Endothelial cell of umbilical vein (primary cell): ENCODE measurements around the gene ALOXE3. TPM values are rescaled to one million over a fixed set of nuclear protein-coding genes. Genes with fewer than 3 reads are reported as not detected.
A peak's percentile ranks its signal among the peaks of the same experiment; 100 is the strongest.

Experiments used
- BruUV-seq: library from RNA; stranded (reverse); fragments of 400-500 nt; replicated peaks from 2 replicates; lab custom pipeline; 2021; lab: Mats Ljungman, UMichigan
- CTCF ChIA-PET: fragments of 300-600, 350-600 bp; sonication (Branson Sonifier 250); formaldehyde crosslinking; loops from one replicate; lab custom pipeline; 2021; ENCODE audit warnings: antibody characterized with exemption, inconsistent platforms; lab: Charles Lee
- POLR2A ChIA-PET: fragments of 300-600, 350-600 bp; sonication (Branson Sonifier 250); formaldehyde crosslinking; loops from one replicate; lab custom pipeline; 2021; ENCODE audit warnings: antibody characterized with exemption, inconsistent platforms; lab: Charles Lee
- DNase-seq: peaks from one replicate; pipeline ENCODE4 v3.0.0-alpha.2; 2011; ENCODE audit warnings: low read depth, low spot score
- FAIRE-seq: peaks from 2 replicates; lab custom pipeline; 2011; peaks lifted over from hg19 to GRCh38; lab: Jason Lieb, UNC
- H2AFZ ChIP-seq: 2 replicates; pipeline ENCODE4 v1.6.0; 2012; ENCODE audit warnings: low read depth, low read length, control low read depth, inconsistent platforms
- H3K27ac ChIP-seq: 2 replicates; pipeline ENCODE4 v1.5.1; 2011; ENCODE audit warnings: low read depth, mild to moderate bottlenecking, control low read depth, low read length, moderate library complexity; ENCODE audit not compliant: insufficient read depth
- H3K27me3 ChIP-seq, 2 experiments: 2 replicates each; pipeline versions ENCODE4 v1.6.0 to v1.6.1; 2011; ENCODE audit warnings: low read length in 2 of 2, mixed read lengths in 1 of 2; ENCODE audit not compliant: control insufficient read depth in 2 of 2, insufficient read depth in 2 of 2
- H3K36me3 ChIP-seq, 2 experiments: 2 replicates in 1 of 2; 3 replicates in 1 of 2; pipeline ENCODE4 v1.5.1; 2011; ENCODE audit warnings: low read length in 2 of 2, mild to moderate bottlenecking in 1 of 2, moderate library complexity in 1 of 2; ENCODE audit not compliant: control insufficient read depth in 2 of 2, insufficient read depth in 2 of 2; ENCODE audit errors: extremely low read depth in 1 of 2
- H3K4me1 ChIP-seq: 3 replicates; pipeline ENCODE4 v1.5.1; 2011; ENCODE audit warnings: mild to moderate bottlenecking, low read length; ENCODE audit not compliant: control insufficient read depth, insufficient read depth; ENCODE audit errors: extremely low read depth
- H3K4me2 ChIP-seq: 2 replicates; pipeline ENCODE4 v1.6.1; 2011; ENCODE audit warnings: low read length, control low read depth, mixed read lengths; ENCODE audit not compliant: insufficient read depth
- H3K4me3 ChIP-seq, 3 experiments: fragments of 200-600 bp in 1 of 3; sonication (generic), shearing (Covaris generic) in 1 of 3; replicated peaks in 1 of 3; 2 replicates each; pipeline ENCODE4 v1.5.1; 2011 to 2016; ENCODE audit warnings: control low read depth in 3 of 3, low read length in 3 of 3, mild to moderate bottlenecking in 2 of 3, inconsistent platforms in 1 of 3, low read depth in 1 of 3, moderate library complexity in 1 of 3; ENCODE audit not compliant: insufficient read depth in 1 of 3
- H3K79me2 ChIP-seq: 2 replicates; pipeline ENCODE4 v1.6.0; 2012; ENCODE audit warnings: low read length, inconsistent platforms; ENCODE audit not compliant: control insufficient read depth, insufficient read depth
- H3K9ac ChIP-seq: replicated peaks from 2 replicates; pipeline ENCODE3; 2011; ENCODE audit warnings: low read length, control low read depth; ENCODE audit not compliant: insufficient read depth; ENCODE audit errors: extremely low read depth
- H3K9me1 ChIP-seq: replicated peaks from 3 replicates; pipeline ENCODE4 v1.6.0; 2011; ENCODE audit warnings: mild to moderate bottlenecking, low read length; ENCODE audit not compliant: control insufficient read depth, insufficient read depth; ENCODE audit errors: extremely low read depth
- H3K9me3 ChIP-seq: replicated peaks from 2 replicates; pipeline ENCODE4 v1.5.1; 2012; ENCODE audit warnings: low read length, inconsistent platforms; ENCODE audit not compliant: control insufficient read depth, insufficient read depth
- H4K20me1 ChIP-seq: replicated peaks from 2 replicates; pipeline ENCODE3; 2011; ENCODE audit warnings: mild to moderate bottlenecking, low read length; ENCODE audit not compliant: control insufficient read depth, insufficient read depth; ENCODE audit errors: extremely low read depth
- EZH2 ChIP-seq: IDR thresholded peaks from 2 replicates; pipeline ENCODE4 v1.6.1; 2012; ENCODE audit warnings: borderline replicate concordance, low read depth, mild to moderate bottlenecking, moderate library complexity, low read length, inconsistent platforms; ENCODE audit not compliant: severe bottlenecking
- FOS ChIP-seq: IDR thresholded peaks from 2 replicates; pipeline ENCODE4 v1.6.1; 2011; ENCODE audit warnings: mild to moderate bottlenecking, low read length, moderate library complexity, borderline replicate concordance; ENCODE audit not compliant: insufficient read depth
- GATA2 ChIP-seq: IDR thresholded peaks from 2 replicates; pipeline ENCODE4 v1.7.0; 2011; ENCODE audit warnings: low read depth, mild to moderate bottlenecking, moderate library complexity, mixed read lengths, low read length; ENCODE audit not compliant: insufficient read length, insufficient read depth
- JUN ChIP-seq: IDR thresholded peaks from 2 replicates; pipeline ENCODE4 v1.6.1; 2011; ENCODE audit warnings: borderline replicate concordance, low read depth; ENCODE audit not compliant: insufficient read length, insufficient read depth
- MAX ChIP-seq: IDR thresholded peaks from 2 replicates; pipeline ENCODE4 v1.6.1; 2011; ENCODE audit not compliant: insufficient read depth, insufficient read length
- MYC ChIP-seq: IDR thresholded peaks from one replicate; pipeline ENCODE4 v1.6.1; 2011; ENCODE audit warnings: mild to moderate bottlenecking, low read depth, low read length
- POLR2A ChIP-seq: IDR thresholded peaks from 2 replicates; pipeline ENCODE4 v1.6.1; 2012; ENCODE audit warnings: low read depth, mild to moderate bottlenecking, control low read depth, low read length
- POLR2AphosphoS5 ChIP-seq: IDR thresholded peaks from 2 replicates; pipeline ENCODE4 v1.6.1; 2012; ENCODE audit warnings: low read depth, mild to moderate bottlenecking, control low read depth, low read length, moderate library complexity; ENCODE audit not compliant: insufficient read depth
- dilution Hi-C: fragments of 300-500 bp; cut with MboI; formaldehyde crosslinking; loops from one replicate; pipeline ENCODE4 v1.15.0; 2019; ENCODE audit warnings: low sequenced_read_pairs; ENCODE audit not compliant: extremely low pct_ligation_motif_present
- intact Hi-C: fragments of 100-400 bp; cut with micrococcal nuclease; formaldehyde crosslinking; loops from one replicate; pipeline ENCODE4 v1.10.0; 2022
- polyA plus RNA-seq, 4 experiments: library from polyadenylated mRNA; depleted of rRNA in 3 of 4; stranded (reverse) in 3 of 4; unstranded in 1 of 4; fragments of >200 nt; gene quantifications; 2 replicates each; pipeline versions ENCODE4 v1.2.1 to v1.2.3, GENCODE V29; 2011 to 2012; ENCODE audit warnings: missing spikeins in 1 of 4
- total RNA-seq: library from RNA; stranded (reverse); gene quantifications from 2 replicates; pipeline ENCODE4 v1.2.3, GENCODE V29; 2021
- TF ChIP-seq, protein P1 (sequence below), 2 donors: IDR thresholded peaks; 1 replicate in 1 of 2; 2 replicates in 1 of 2; pipeline ENCODE4 v1.5.1; 2011; ENCODE audit warnings: low read length in 2 of 2, mild to moderate bottlenecking in 2 of 2, moderate library complexity in 2 of 2, control low read depth in 1 of 2, inconsistent platforms in 1 of 2, low read depth in 1 of 2; ENCODE audit not compliant: insufficient read depth in 1 of 2; ENCODE audit errors: extremely low read depth in 1 of 2

ALOXE3 gene
- total and polyA plus RNA-seq, 2 donors (not counting 3 experiments of a cell fraction or from before 2014, with no cell fraction given), result 0.01 TPM; not detected in 1

DNA sequence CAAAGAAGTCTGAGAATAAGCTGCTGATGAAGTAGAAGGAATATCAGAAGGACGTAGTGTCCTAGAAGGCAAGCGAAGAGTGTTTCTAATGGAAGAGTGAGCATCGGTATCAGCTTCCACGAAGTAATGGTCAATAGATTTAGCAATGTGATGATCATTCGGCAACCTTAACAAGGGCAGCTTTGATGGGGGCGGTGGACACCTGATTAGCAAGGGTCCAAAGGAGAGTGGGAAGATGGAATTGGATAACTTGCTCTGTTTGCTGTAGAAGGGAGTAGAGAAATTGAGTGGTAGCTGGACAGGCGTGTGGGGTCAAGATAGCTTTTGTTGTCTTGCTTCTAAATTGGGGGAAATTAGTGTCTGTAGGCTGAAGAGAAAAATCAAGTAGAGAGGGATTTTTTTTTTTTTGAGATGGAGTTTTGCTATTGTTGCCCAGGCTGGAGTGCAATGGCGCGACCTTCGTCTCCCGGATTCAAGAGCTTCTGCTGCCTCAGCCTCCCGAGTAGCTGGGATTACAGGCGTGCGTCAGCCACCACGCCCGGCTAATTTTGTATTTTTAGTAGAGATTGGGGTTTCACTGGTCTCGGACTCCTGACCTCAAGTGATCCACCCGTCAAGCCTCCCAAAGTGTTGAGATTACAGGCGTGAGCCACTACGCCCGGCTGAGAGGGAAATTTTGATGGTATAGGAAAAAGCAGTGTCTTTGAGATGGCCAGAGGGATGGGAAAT is 19.5 kb upstream of the ALOXE3 start:
- POLR2A ChIA-PET, result interaction anchor here (1.0 to 1.3 kb wide), 2 partner anchors 14 to 35 kb away, joined by 4 to 5 read pairs; partner anchors contain the start of gene PER1

GRCh38 chr17:8133941-8134340 is 15.6 kb upstream of the ALOXE3 start:
- Histone ChIP-seq H3K27ac (no peak overlapping the region), H2AFZ (no peak overlapping the region), H3K4me1 (peaks cover 10% of the 10 kb centered on the region), H3K79me2 (no peaks in the 10 kb centered on the region), H3K9ac (no peak overlapping the region), H4K20me1 (no peaks in the 10 kb centered on the region), H3K4me2 (no peak overlapping the region), H3K36me3 (no peaks in the 10 kb centered on the region), H3K27me3 (no peaks in the 10 kb centered on the region), H3K4me3 (no peak overlapping the region), H3K9me1 (no peaks in the 10 kb centered on the region), H3K9me3 (no peaks in the 10 kb centered on the region)
- POLR2A ChIA-PET, result interaction anchor here (1.2 kb wide), 1 partner anchor 39 kb away, joined by 3 read pairs; no protein-coding TSS in a partner anchor
- intact Hi-C loops, result no loop called here
- CTCF ChIA-PET, result no interaction called here
- TF ChIP-seq, protein P1, sequence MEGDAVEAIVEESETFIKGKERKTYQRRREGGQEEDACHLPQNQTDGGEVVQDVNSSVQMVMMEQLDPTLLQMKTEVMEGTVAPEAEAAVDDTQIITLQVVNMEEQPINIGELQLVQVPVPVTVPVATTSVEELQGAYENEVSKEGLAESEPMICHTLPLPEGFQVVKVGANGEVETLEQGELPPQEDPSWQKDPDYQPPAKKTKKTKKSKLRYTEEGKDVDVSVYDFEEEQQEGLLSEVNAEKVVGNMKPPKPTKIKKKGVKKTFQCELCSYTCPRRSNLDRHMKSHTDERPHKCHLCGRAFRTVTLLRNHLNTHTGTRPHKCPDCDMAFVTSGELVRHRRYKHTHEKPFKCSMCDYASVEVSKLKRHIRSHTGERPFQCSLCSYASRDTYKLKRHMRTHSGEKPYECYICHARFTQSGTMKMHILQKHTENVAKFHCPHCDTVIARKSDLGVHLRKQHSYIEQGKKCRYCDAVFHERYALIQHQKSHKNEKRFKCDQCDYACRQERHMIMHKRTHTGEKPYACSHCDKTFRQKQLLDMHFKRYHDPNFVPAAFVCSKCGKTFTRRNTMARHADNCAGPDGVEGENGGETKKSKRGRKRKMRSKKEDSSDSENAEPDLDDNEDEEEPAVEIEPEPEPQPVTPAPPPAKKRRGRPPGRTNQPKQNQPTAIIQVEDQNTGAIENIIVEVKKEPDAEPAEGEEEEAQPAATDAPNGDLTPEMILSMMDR (IDR thresholded peaks at IDR 0.05; ENCODE audit: extremely low read depth in 1 of 2, insufficient read depth in 1 of 2, low read depth in 1 of 2, low read length in 2 of 2), result no peak
- TF ChIP-seq JUN, result no peak
- no peak for TF ChIP-seq MYC
- TF ChIP-seq MAX, result no peak
- no peak for TF ChIP-seq EZH2
- no peak for TF ChIP-seq GATA2
- no peak for TF ChIP-seq FOS
- TF ChIP-seq POLR2A, result no peak
- no peak for TF ChIP-seq POLR2AphosphoS5
- DNase-seq, result no peak
- no peak for FAIRE-seq
- dilution Hi-C loops, result no loop called here
- BruUV-seq, result no TSS peak

More for the DNA sequence above, 19.5 kb upstream of the ALOXE3 start:
- no peaks in the 10 kb centered on the region for H3K9me3 ChIP-seq
- H2AFZ ChIP-seq, result peak overlapping the region; percentile 83
- dilution Hi-C loops (no loop called here), intact Hi-C loops (loop anchor here (1.0 kb wide), 5 partner anchors 12 to 162 kb away; no protein-coding TSS in a partner anchor)
- CTCF ChIA-PET, result interaction anchor here (0.7 to 5.6 kb wide), 13 partner anchors 14 to 163 kb away, joined by 3 to 72 read pairs (median 3); partner anchors contain the start of gene HES7
- no peaks in the 10 kb centered on the region for H3K9me1 ChIP-seq
- no TSS peak for BruUV-seq
- H3K4me3 ChIP-seq, result peak overlapping the region in 2 of 3 experiments; percentile 17 to 42
- H4K20me1 ChIP-seq, result no peaks in the 10 kb centered on the region
- no peaks in the 10 kb centered on the region for H3K27me3 ChIP-seq
- peak overlapping the region; percentile 40 for H3K9ac ChIP-seq
- FAIRE-seq (no peak), DNase-seq (no peak)
- peak overlapping the region; percentile 92 for H3K4me2 ChIP-seq
- TF ChIP-seq MAX (no peak), GATA2 (no peak)
- peaks cover 14% of the 10 kb centered on the region for H3K4me1 ChIP-seq
- H3K36me3 ChIP-seq, result peaks cover 0 to 20% of the 10 kb centered on the region in 2 experiments
- H3K79me2 ChIP-seq, result no peaks in the 10 kb centered on the region
- no peak overlapping the region for H3K27ac ChIP-seq
